H1 (cell line): Measurements from ENCODE around the gene NPIPA5.
"Not testable (repeated sequence)": the region's sequence is repeated elsewhere in the genome, so short reads cannot be mapped to it uniquely, and the experiment has no call there.

Experiments
- EP300 ChIP-seq, 2 experiments: IDR thresholded peaks; 1 replicate in 1 of 2; 2 replicates in 1 of 2; pipeline ENCODE4 v1.6.1; 2011 to 2012; ENCODE audit warnings: low read depth in 2 of 2, low read length in 2 of 2, mild to moderate bottlenecking in 2 of 2, borderline replicate concordance in 1 of 2, inconsistent platforms in 1 of 2, moderate library complexity in 1 of 2
- EZH2 ChIP-seq: fragments of 200-600 bp; sonication (generic); IDR thresholded peaks from 2 replicates; pipeline ENCODE4 v1.7.1; 2012; ENCODE audit warnings: low read depth, mild to moderate bottlenecking, moderate library complexity, low read length, inconsistent platforms; ENCODE audit not compliant: severe bottlenecking
- GABPA ChIP-seq: IDR thresholded peaks from 2 replicates; pipeline ENCODE4 v1.6.1; 2011; ENCODE audit warnings: mild to moderate bottlenecking, low read length, moderate library complexity, borderline replicate concordance; ENCODE audit not compliant: insufficient read depth
- JUND ChIP-seq: IDR thresholded peaks from 2 replicates; pipeline ENCODE4 v1.6.1; 2011; ENCODE audit warnings: mild to moderate bottlenecking, improper control_type of control experiment, low read length
- POLR2A ChIP-seq, 2 experiments: IDR thresholded peaks; 1 replicate in 1 of 2; 2 replicates in 1 of 2; pipeline ENCODE4 v1.6.1; 2011; ENCODE audit warnings: low read depth in 2 of 2, low read length in 2 of 2, mild to moderate bottlenecking in 2 of 2; ENCODE audit errors: control extremely low read depth in 1 of 2
- POLR2AphosphoS5 ChIP-seq: IDR thresholded peaks from 2 replicates; pipeline ENCODE4 v1.6.1; 2011; ENCODE audit warnings: low read depth, low read length
- SP1 ChIP-seq: IDR thresholded peaks from 2 replicates; pipeline ENCODE4 v1.6.1; 2011; ENCODE audit warnings: low read depth, low read length
- TBP ChIP-seq: IDR thresholded peaks from 2 replicates; pipeline ENCODE4 v1.6.1; 2011; ENCODE audit warnings: low read depth, low read length, improper control_type of control experiment
- TEAD4 ChIP-seq: IDR thresholded peaks from 2 replicates; pipeline ENCODE4 v1.6.1; 2012; ENCODE audit warnings: low read depth, low read length, inconsistent platforms, mixed read lengths
- TF ChIP-seq, protein P1 (sequence below), 3 experiments: IDR thresholded peaks; 1 replicate in 2 of 3; 2 replicates in 1 of 3; pipeline versions ENCODE4 v1.5.1 to v1.6.1; 2011; ENCODE audit warnings: low read length in 3 of 3, mild to moderate bottlenecking in 3 of 3, inconsistent platforms in 2 of 3, low read depth in 1 of 3, moderate library complexity in 1 of 3; ENCODE audit not compliant: insufficient read depth in 1 of 3; ENCODE audit errors: control extremely low read depth in 1 of 3
- TF ChIP-seq, protein P2 (sequence below): IDR thresholded peaks from 2 replicates; pipeline ENCODE4 v1.6.1; 2012; ENCODE audit warnings: low read length, inconsistent platforms
- TF ChIP-seq, protein P3 (sequence below): IDR thresholded peaks from 2 replicates; pipeline ENCODE4 v1.6.1; 2011; ENCODE audit warnings: low read length, improper control_type of control experiment
- TF ChIP-seq, protein P4 (sequence below): IDR thresholded peaks from 2 replicates; pipeline ENCODE4 v1.6.1; 2012; ENCODE audit warnings: inconsistent platforms

DNA sequence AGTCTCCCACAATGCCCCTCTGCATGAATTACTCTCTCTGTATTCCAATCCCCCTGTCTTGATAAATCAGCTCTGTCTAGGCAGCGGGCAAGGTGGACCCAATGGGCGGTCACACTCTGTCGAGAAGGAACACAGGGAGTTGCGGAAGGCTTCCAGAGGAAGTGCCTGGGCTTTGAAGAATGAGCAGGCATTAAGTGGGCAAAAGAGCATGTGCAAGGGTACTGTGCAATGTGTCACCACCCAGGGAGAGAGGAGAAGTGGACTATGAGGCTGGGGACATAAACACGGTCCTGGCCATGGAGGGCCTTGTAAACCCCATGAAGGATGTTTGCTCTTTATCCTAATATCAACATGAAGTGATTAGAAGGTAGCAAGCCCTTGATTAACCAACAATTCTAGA is 44.1 kb downstream of the NPIPA5 start:
- TF ChIP-seq, protein P1, sequence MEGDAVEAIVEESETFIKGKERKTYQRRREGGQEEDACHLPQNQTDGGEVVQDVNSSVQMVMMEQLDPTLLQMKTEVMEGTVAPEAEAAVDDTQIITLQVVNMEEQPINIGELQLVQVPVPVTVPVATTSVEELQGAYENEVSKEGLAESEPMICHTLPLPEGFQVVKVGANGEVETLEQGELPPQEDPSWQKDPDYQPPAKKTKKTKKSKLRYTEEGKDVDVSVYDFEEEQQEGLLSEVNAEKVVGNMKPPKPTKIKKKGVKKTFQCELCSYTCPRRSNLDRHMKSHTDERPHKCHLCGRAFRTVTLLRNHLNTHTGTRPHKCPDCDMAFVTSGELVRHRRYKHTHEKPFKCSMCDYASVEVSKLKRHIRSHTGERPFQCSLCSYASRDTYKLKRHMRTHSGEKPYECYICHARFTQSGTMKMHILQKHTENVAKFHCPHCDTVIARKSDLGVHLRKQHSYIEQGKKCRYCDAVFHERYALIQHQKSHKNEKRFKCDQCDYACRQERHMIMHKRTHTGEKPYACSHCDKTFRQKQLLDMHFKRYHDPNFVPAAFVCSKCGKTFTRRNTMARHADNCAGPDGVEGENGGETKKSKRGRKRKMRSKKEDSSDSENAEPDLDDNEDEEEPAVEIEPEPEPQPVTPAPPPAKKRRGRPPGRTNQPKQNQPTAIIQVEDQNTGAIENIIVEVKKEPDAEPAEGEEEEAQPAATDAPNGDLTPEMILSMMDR (IDR thresholded peaks at IDR 0.05; ENCODE audit: control extremely low read depth in 1 of 3, insufficient read depth in 1 of 3, low read depth in 1 of 3, low read length in 3 of 3) = not testable (repeated sequence)
- not testable (repeated sequence) for TF ChIP-seq EZH2; GABPA; JUND; POLR2A (IDR thresholded peaks at IDR 0.05; ENCODE audit: control extremely low read depth in 1 of 2, low read depth in 2 of 2, low read length in 2 of 2); EP300 (IDR thresholded peaks at IDR 0.05; ENCODE audit: borderline replicate concordance in 1 of 2, low read depth in 2 of 2, low read length in 2 of 2); TBP; POLR2AphosphoS5; SP1; TEAD4
- TF ChIP-seq, protein P2, sequence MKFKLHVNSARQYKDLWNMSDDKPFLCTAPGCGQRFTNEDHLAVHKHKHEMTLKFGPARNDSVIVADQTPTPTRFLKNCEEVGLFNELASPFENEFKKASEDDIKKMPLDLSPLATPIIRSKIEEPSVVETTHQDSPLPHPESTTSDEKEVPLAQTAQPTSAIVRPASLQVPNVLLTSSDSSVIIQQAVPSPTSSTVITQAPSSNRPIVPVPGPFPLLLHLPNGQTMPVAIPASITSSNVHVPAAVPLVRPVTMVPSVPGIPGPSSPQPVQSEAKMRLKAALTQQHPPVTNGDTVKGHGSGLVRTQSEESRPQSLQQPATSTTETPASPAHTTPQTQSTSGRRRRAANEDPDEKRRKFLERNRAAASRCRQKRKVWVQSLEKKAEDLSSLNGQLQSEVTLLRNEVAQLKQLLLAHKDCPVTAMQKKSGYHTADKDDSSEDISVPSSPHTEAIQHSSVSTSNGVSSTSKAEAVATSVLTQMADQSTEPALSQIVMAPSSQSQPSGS = not testable (repeated sequence)
- TF ChIP-seq, protein P3, sequence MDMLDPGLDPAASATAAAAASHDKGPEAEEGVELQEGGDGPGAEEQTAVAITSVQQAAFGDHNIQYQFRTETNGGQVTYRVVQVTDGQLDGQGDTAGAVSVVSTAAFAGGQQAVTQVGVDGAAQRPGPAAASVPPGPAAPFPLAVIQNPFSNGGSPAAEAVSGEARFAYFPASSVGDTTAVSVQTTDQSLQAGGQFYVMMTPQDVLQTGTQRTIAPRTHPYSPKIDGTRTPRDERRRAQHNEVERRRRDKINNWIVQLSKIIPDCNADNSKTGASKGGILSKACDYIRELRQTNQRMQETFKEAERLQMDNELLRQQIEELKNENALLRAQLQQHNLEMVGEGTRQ = not testable (repeated sequence)
- TF ChIP-seq, protein P4, sequence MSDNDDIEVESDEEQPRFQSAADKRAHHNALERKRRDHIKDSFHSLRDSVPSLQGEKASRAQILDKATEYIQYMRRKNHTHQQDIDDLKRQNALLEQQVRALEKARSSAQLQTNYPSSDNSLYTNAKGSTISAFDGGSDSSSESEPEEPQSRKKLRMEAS = not testable (repeated sequence)
